Measurements from ENCODE around the gene ATCAY. TPM values are rescaled to one million over a fixed set of nuclear protein-coding genes. Genes with fewer than 3 reads are reported as not detected.

Gene ATCAY
- total RNA-seq, 1 donor, result not detected

DNA sequence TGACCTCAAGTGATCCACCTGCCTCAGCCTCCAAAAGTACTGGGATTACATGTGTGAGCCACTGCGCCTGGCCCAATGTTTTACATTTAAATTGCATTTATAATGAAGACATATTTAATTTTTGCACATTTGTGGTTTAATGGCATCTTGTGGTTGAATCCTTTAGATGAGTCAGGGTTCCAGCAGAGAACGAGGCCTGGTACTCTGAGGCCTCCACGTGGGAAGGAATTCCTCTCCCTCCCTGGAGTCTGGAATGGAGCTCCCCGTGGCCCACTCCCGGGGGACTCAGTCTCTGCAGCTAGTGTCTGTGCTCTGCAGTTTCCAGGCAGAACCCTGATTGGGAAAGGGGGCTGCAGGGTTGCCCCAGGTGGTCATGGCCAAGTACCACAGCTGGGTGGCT, 35.9 kb upstream of the ATCAY start:
- DNase-seq (ENCODE audit: low read depth), result no peak

DNA sequence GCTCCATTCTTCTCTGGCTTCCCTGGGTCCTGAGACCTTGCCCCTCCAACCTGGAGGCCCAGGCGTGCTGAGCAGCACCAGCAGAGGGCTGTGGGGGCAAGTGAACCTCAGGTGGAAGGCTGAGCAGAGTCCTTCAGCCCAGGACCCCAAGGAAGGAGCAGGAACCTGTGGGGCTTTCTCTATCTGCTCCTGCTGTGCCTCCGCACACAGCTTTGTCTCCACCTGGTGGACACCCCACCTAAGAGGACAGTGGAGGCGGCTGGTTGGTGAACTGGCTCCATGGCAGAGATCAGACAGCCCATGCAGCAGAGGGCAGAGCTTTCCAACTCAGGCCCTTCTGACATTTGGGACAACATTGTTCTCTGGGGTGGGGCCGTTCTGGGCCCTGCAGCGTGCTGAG, 31.4 kb upstream of the ATCAY start:
- no peak for DNase-seq (ENCODE audit: low read depth)
- no peak overlapping the region for H3K4me3 ChIP-seq (ENCODE audit: low read depth, low read length)
- TF ChIP-seq, protein P1, sequence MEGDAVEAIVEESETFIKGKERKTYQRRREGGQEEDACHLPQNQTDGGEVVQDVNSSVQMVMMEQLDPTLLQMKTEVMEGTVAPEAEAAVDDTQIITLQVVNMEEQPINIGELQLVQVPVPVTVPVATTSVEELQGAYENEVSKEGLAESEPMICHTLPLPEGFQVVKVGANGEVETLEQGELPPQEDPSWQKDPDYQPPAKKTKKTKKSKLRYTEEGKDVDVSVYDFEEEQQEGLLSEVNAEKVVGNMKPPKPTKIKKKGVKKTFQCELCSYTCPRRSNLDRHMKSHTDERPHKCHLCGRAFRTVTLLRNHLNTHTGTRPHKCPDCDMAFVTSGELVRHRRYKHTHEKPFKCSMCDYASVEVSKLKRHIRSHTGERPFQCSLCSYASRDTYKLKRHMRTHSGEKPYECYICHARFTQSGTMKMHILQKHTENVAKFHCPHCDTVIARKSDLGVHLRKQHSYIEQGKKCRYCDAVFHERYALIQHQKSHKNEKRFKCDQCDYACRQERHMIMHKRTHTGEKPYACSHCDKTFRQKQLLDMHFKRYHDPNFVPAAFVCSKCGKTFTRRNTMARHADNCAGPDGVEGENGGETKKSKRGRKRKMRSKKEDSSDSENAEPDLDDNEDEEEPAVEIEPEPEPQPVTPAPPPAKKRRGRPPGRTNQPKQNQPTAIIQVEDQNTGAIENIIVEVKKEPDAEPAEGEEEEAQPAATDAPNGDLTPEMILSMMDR (IDR thresholded peaks at IDR 0.05; ENCODE audit: insufficient read depth, low read length), result peak; percentile 30

More for the DNA sequence above, 35.9 kb upstream of the ATCAY start:
- H3K4me3 ChIP-seq (ENCODE audit: low read depth, low read length), result no peak overlapping the region
- TF ChIP-seq, protein P1 (IDR thresholded peaks at IDR 0.05; ENCODE audit: insufficient read depth, low read length), result no peak

DNA sequence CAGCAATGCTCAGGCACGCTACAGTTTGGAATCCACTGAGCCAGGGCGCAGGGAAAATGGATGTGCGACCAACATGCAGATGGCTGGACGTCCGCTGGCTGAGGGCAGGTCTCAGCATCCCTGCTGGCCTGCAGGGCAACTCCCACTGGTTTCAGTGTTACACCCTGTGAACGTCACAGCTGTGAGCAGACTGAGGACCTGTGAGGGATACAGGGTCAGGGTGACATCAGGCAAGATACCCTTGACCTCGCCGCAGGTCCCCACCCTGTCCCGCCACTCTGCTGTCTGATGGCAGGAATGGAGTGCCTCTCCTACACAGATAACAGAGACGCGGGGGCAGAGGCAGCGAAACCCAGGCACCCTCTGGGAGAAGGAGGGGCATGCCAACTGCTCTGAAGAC, 30.7 kb upstream of the ATCAY start:
- no peak overlapping the region for H3K4me3 ChIP-seq (ENCODE audit: low read depth, low read length)
- no peak for DNase-seq (ENCODE audit: low read depth)
- TF ChIP-seq, protein P1 (IDR thresholded peaks at IDR 0.05; ENCODE audit: insufficient read depth, low read length), result no peak

DNA sequence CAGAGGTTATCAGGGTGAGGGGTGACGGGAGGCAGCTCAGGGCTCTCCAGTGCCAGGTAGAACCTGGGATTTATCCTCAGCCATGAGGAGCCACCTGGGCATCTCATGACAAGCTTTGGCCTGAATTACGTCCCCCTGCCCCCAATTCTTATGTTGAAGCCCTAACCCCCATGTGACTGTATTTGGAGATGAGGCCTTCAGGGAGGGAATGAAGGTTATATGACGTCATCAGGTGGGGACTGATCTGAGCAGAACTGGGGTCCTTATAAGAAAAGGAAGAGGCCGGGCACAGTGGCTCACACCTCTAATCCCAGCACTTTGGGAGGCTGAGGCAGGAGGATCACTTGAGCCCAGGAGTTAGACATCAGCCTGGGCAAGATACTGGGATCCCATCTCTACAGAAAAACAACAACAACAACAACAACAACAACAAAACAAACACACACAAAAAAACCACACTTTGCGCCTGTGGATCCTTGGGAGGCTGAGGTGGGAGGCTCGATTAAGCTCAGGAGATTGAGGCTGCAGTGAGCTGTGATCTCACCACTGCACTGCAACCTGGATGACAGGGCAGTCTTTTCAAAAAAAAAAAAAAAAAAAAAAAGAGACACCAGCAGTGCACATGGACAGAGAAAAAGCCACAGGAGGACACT, 30.0 kb upstream of the ATCAY start:
- H3K4me3 ChIP-seq (ENCODE audit: low read depth, low read length), result no peak overlapping the region
- TF ChIP-seq, protein P1 (IDR thresholded peaks at IDR 0.05; ENCODE audit: insufficient read depth, low read length), result no peak
- DNase-seq (ENCODE audit: low read depth), result no peak

DNA sequence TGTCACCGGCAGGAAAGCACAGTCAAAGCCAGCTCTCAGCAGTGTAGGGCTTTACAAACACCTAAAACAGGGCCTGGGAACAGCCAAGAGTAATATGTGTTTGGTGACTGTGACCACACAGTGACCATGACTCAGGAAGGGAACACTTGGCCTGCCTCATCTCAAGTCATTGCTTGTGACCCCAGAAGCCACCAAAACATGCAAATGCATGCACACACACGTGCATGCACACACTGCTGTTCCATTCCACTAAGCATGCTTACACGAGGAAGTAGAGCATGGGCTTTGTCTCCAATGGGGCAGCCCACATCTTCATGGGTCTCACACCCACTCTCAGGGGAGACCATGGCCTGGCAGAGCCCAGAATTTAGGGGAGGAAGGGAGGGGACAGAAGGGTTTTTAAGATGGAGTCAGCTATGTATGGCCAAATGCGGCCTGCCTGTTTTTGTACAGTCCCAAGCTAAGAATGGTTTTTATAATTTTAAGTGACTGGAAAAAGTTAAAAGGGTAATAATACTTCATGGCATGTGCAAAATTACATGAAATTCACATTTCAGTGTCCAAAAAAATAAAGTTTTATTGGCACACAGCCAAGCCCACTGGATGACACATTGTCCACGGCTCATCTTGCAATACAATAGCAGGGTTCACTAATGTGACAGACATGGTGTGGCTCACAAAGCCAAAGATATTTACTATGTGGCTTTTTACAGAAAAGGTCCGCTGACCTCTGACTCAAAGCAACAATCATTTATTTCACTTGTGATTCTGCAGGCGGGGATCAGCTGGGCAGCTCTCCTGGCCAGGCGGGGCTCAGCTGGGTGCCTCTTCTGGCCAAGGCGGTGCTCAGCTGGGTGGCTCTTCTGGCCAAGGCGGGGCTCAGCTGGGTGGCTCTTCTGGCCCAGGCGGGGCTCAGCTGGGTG, 29.0 kb upstream of the ATCAY start:
- peak; percentile 2 for DNase-seq (ENCODE audit: low read depth)
- H3K4me3 ChIP-seq (ENCODE audit: low read depth, low read length), result no peak overlapping the region
- TF ChIP-seq, protein P1 (IDR thresholded peaks at IDR 0.05; ENCODE audit: insufficient read depth, low read length), result no peak

DNA sequence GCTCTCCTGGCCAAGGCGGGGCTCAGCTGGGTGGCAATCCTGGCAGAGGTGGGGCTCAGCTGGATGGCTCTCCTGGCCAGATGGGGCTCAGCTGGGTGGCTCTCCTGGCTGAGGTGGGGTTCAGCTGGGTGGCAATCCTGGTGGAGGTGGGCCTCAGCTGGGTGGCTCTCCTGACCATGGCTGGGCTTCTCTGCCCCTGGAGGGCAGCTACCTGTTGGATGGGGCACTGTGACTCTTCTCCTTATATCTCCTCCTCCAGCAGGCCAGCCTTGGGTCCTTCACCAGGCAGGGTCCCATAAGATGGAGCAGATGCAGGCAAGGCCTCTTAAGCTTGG, 28.3 kb upstream of the ATCAY start:
- no peak overlapping the region for H3K4me3 ChIP-seq (ENCODE audit: low read depth, low read length)
- TF ChIP-seq, protein P1 (IDR thresholded peaks at IDR 0.05; ENCODE audit: insufficient read depth, low read length), result no peak
- no peak for DNase-seq (ENCODE audit: low read depth)
